NT2/D1 (cell line): ENCODE measurements around the gene HERC3.

Source experiments
- SUZ12 ChIP-seq: IDR thresholded peaks from 2 replicates; pipeline ENCODE4 v1.6.1; 2011; ENCODE audit not compliant: insufficient read length, insufficient read depth; ENCODE audit errors: extremely low read depth
- ZNF274 ChIP-seq: IDR thresholded peaks from 2 replicates; pipeline ENCODE4 v1.6.1; 2011; ENCODE audit warnings: mild to moderate bottlenecking, low read depth, low read length

GRCh38 chr4:88745581-88746163 is 153.4 kb downstream of the HERC3 start:
- no peak for TF ChIP-seq ZNF274
- no peak for TF ChIP-seq SUZ12
